WTC11 (cell line): ENCODE data around the gene FLT1. TPM values are rescaled to one million over a fixed set of nuclear protein-coding genes. Genes with fewer than 3 reads are reported as not detected.

Source experiments
- ATAC-seq: fragments of 200-7000 bp; cut with Tn5 transposase; 2 replicates; pipeline ENCODE4 v1.10.0; 2021; ENCODE audit warnings: mild to moderate bottlenecking, moderate library complexity
- CTCF ChIA-PET: fragments of 300-600 bp; sonication (Branson Sonifier 250); formaldehyde crosslinking; loops from one replicate; lab custom pipeline; 2021; ENCODE audit warnings: antibody characterized with exemption; lab: Charles Lee
- POLR2A ChIA-PET: fragments of 350-600 bp; sonication (Branson Sonifier 250); formaldehyde crosslinking; loops from one replicate; lab custom pipeline; 2021; ENCODE audit warnings: antibody characterized with exemption; lab: Charles Lee
- DNase-seq: peaks from one replicate; pipeline ENCODE4 v3.0.0; 2021; ENCODE audit warnings: low spot score
- H3K27ac Mint-ChIP-seq: 2 replicates; pipeline ENCODE4 v1.8.0; 2021; ENCODE audit warnings: mixed read lengths
- H3K27me3 Mint-ChIP-seq: 2 replicates; pipeline ENCODE4 v1.8.0; 2021; ENCODE audit warnings: low read depth, mild to moderate bottlenecking, moderate library complexity, mixed read lengths
- H3K36me3 Mint-ChIP-seq: 2 replicates; pipeline ENCODE4 v1.8.0; 2021; ENCODE audit warnings: mixed read lengths
- H3K4me1 Mint-ChIP-seq: 2 replicates; pipeline ENCODE4 v1.8.0; 2022; ENCODE audit warnings: mixed read lengths
- H3K4me3 Mint-ChIP-seq: 2 replicates; pipeline ENCODE4 v1.8.0; 2021; ENCODE audit warnings: mild to moderate bottlenecking, moderate library complexity, mixed read lengths
- H3K9me3 Mint-ChIP-seq: 2 replicates; pipeline ENCODE4 v1.8.0; 2021; ENCODE audit warnings: mixed read lengths
- AFF4 ChIP-seq: sonication (generic); formaldehyde crosslinking; IDR thresholded peaks from 2 replicates; pipeline ENCODE4 v1.8.1; 2023; ENCODE audit warnings: mild to moderate bottlenecking, missing genetic modification reagents, borderline replicate concordance
- AR ChIP-seq: fragments of 250-450 bp; sonication (Bioruptor Pico); IDR thresholded peaks from 2 replicates; pipeline ENCODE4 v1.9.0; 2021; ENCODE audit warnings: mild to moderate bottlenecking
- ATF1 ChIP-seq: sonication (generic); formaldehyde crosslinking; IDR thresholded peaks from 2 replicates; pipeline ENCODE4 v1.8.1; 2023; ENCODE audit warnings: mild to moderate bottlenecking, moderate library complexity, missing genetic modification reagents
- CBFB ChIP-seq: sonication (generic); formaldehyde crosslinking; IDR thresholded peaks from 2 replicates; pipeline ENCODE4 v1.8.1; 2022; ENCODE audit warnings: mild to moderate bottlenecking, low read depth, missing genetic modification reagents
- CDX4 ChIP-seq: fragments of 250-450 bp; sonication (Bioruptor Pico); IDR thresholded peaks from 2 replicates; pipeline ENCODE4 v1.9.0; 2021; ENCODE audit warnings: moderate library complexity, mild to moderate bottlenecking, inconsistent platforms, borderline replicate concordance
- ERG ChIP-seq: fragments of 250-450 bp; sonication (Bioruptor Pico); IDR thresholded peaks from 2 replicates; pipeline ENCODE4 v1.8.0; 2021; ENCODE audit warnings: mild to moderate bottlenecking
- GABPB1 ChIP-seq: sonication (generic); formaldehyde crosslinking; IDR thresholded peaks from 2 replicates; pipeline ENCODE4 v1.8.1; 2023; ENCODE audit warnings: mild to moderate bottlenecking, missing genetic modification reagents
- IRF1 ChIP-seq: sonication (generic); formaldehyde crosslinking; IDR thresholded peaks from 2 replicates; pipeline ENCODE4 v1.8.0; 2023; ENCODE audit warnings: missing genetic modification reagents
- IRF2 ChIP-seq: sonication (generic); formaldehyde crosslinking; IDR thresholded peaks from 2 replicates; pipeline ENCODE4 v1.8.0; 2022; ENCODE audit warnings: low read depth, missing genetic modification reagents, borderline replicate concordance
- PRDM15 ChIP-seq: sonication (generic); formaldehyde crosslinking; IDR thresholded peaks from 2 replicates; pipeline ENCODE4 v1.8.0; 2022; ENCODE audit warnings: missing genetic modification reagents
- PRRX2 ChIP-seq: fragments of 250-450 bp; sonication (Bioruptor Pico); IDR thresholded peaks from 2 replicates; pipeline ENCODE4 v1.8.0; 2021; ENCODE audit warnings: mild to moderate bottlenecking
- RORB ChIP-seq: fragments of 250-450 bp; sonication (Bioruptor Pico); IDR thresholded peaks from 2 replicates; pipeline ENCODE4 v1.9.0; 2021; ENCODE audit warnings: mild to moderate bottlenecking
- STAT6 ChIP-seq: sonication (generic); formaldehyde crosslinking; conservative IDR thresholded peaks from 2 replicates; pipeline ENCODE4 v1.8.1; 2023; ENCODE audit warnings: mild to moderate bottlenecking, low read depth, missing genetic modification reagents, moderate library complexity
- TP53 ChIP-seq: sonication (generic); formaldehyde crosslinking; IDR thresholded peaks from 2 replicates; pipeline ENCODE4 v1.8.1; 2023; ENCODE audit warnings: mild to moderate bottlenecking, missing genetic modification reagents
- ZNF416 ChIP-seq: fragments of 250-450 bp; sonication (Bioruptor Pico); IDR thresholded peaks from 2 replicates; pipeline ENCODE4 v1.9.0; 2021; ENCODE audit warnings: mild to moderate bottlenecking, inconsistent platforms
- total RNA-seq: library from RNA; stranded (reverse); gene quantifications from 3 replicates; pipeline ENCODE4 v1.2.3, GENCODE V29; 2021

The FLT1 gene
- total RNA-seq, 1 experiment from 2014 or later = 66.3 TPM

- ChIA-PET CTCF (no interaction called here), POLR2A (no interaction called here)
- DNase-seq (no peak), ATAC-seq (no peak)
- TF ChIP-seq AFF4 (no peak), PRDM15 (CRISPR knock-in tag) (no peak), ERG (CRISPR knock-in tag) (no peak), ATF1 (no peak), PRRX2 (CRISPR knock-in tag) (no peak), IRF2 (no peak), AR (CRISPR knock-in tag) (no peak), IRF1 (CRISPR knock-in tag) (no peak), RORB (CRISPR knock-in tag) (no peak), ZNF416 (CRISPR knock-in tag) (no peak), TP53 (CRISPR knock-in tag) (no peak), GABPB1 (CRISPR knock-in tag) (no peak), CBFB (CRISPR knock-in tag) (no peak), CDX4 (CRISPR knock-in tag) (no peak), STAT6 (no peak)
- H3K9me3 Mint-ChIP-seq = no peaks in the 10 kb centered on the region
- no peak overlapping the region; the same call in 1 of the 2 replicates for H3K27ac Mint-ChIP-seq
- no peaks in the 10 kb centered on the region for H3K27me3 Mint-ChIP-seq
- peaks cover 57% of the 10 kb centered on the region for H3K36me3 Mint-ChIP-seq
- no peak overlapping the region for H3K4me3 Mint-ChIP-seq
- peaks cover 65% of the 10 kb centered on the region for H3K4me1 Mint-ChIP-seq
These were observed 98.9 kb downstream of the FLT1 start for GRCh38 chr13:28396053-28396452.
